Heart left ventricle (tissue), 13 donors: ENCODE measurements around the gene ADRM1.

Experiments
- POLR2A ChIP-seq, 2 donors: fragments of 450-650 bp; IDR thresholded peaks; one replicate each; pipeline ENCODE4 v1.6.1; 2017; ENCODE audit warnings: antibody characterized with exemption in 2 of 2, mild to moderate bottlenecking in 2 of 2, moderate library complexity in 2 of 2
- TF ChIP-seq, protein P1 (sequence below), 12 donors: fragments of 200-600 bp; sonication (generic) in 4 of 12; IDR thresholded peaks; one replicate each; pipeline versions ENCODE4 v1.5.0 to v1.8.0; 2018 to 2022; ENCODE audit warnings: antibody characterized with exemption in 12 of 12, mild to moderate bottlenecking in 5 of 12
- donor health status: ischemic (EF 13 %, LVEDD 7.1; RV severe dilation, severe dysfunction).
- donor health status: DM: no; HTN: yes; CAD: no.
- donor health status: DM: no; HTN: no; CAD: no.
- donor health status: ischemic (EF 25% LVEDD 6.9; RV normal size, moderate dysfunction).
- donor health status: ischemic (EF 25% LVEDD 5.7; RV mildly dilated, moderate dysfunction).
- donor health status: ischemic (EF 35%, LVEDD 5.7; RV mildly dilated, moderate dysfunction).
- donor health status: nonischemic (EF 11% LVEDD 7.7; RV severe dilation, severe dysfunction).
- donor health status: DM: yes; HTN: yes; CAD: no.
- donor health status: PGD.
- donor health status: ischemic (EF 29% LVEDD 5.4; RV normal size, mild dysfunction).
- donor health status: nonischemic (EF 23%, LVEDD 6.1; RV moderate dilation, normal function).

GRCh38 chr20:62262064-62262463 is 40.7 kb upstream of the ADRM1 start:
- TF ChIP-seq POLR2A (IDR thresholded peaks at IDR 0.05): no peak
- TF ChIP-seq, protein P1, sequence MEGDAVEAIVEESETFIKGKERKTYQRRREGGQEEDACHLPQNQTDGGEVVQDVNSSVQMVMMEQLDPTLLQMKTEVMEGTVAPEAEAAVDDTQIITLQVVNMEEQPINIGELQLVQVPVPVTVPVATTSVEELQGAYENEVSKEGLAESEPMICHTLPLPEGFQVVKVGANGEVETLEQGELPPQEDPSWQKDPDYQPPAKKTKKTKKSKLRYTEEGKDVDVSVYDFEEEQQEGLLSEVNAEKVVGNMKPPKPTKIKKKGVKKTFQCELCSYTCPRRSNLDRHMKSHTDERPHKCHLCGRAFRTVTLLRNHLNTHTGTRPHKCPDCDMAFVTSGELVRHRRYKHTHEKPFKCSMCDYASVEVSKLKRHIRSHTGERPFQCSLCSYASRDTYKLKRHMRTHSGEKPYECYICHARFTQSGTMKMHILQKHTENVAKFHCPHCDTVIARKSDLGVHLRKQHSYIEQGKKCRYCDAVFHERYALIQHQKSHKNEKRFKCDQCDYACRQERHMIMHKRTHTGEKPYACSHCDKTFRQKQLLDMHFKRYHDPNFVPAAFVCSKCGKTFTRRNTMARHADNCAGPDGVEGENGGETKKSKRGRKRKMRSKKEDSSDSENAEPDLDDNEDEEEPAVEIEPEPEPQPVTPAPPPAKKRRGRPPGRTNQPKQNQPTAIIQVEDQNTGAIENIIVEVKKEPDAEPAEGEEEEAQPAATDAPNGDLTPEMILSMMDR (IDR thresholded peaks at IDR 0.05): no peak
